Pulmonary artery endothelial cell (primary cell): ENCODE measurements around the gene PTPRN2. TPM values are rescaled to one million over a fixed set of nuclear protein-coding genes. Genes with fewer than 3 reads are reported as not detected.
"Not testable (repeated sequence)": the region's sequence is repeated elsewhere in the genome, so short reads cannot be mapped to it uniquely, and the experiment has no call there.

Source experiments
- DNase-seq: peaks from one replicate; pipeline ENCODE4 v3.0.0-alpha.2; 2011; ENCODE audit warnings: low read depth, low spot score
- total RNA-seq: library from RNA; depleted of rRNA; stranded (reverse); fragments of >200 nt; gene quantifications from 2 replicates; pipeline ENCODE4 v1.2.3, GENCODE V29; 2014

Gene PTPRN2
- total RNA-seq, 1 donor from 2014 or later, result 0.53 TPM

DNA sequence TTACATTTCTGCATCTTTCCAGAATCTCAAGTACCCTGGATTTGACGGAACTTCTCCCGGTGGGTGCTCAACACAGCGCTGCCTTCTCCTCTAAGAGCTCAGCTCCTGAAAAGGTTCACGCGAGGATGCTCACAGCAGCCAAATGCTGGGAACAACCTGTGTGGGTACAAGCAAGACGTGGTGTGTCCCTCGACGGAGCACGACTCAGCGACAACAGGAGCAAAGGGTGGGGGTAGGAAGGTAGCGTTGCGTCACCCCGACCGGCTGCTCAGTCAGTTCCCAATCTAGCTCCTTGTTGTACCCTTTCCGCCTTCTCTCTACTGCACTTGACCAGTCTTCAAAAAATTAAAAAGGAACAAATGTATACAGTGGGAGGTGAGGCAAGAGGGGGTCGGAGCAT lies 117.3 kb downstream of the PTPRN2 start:
- DNase-seq, result no peak

DNA sequence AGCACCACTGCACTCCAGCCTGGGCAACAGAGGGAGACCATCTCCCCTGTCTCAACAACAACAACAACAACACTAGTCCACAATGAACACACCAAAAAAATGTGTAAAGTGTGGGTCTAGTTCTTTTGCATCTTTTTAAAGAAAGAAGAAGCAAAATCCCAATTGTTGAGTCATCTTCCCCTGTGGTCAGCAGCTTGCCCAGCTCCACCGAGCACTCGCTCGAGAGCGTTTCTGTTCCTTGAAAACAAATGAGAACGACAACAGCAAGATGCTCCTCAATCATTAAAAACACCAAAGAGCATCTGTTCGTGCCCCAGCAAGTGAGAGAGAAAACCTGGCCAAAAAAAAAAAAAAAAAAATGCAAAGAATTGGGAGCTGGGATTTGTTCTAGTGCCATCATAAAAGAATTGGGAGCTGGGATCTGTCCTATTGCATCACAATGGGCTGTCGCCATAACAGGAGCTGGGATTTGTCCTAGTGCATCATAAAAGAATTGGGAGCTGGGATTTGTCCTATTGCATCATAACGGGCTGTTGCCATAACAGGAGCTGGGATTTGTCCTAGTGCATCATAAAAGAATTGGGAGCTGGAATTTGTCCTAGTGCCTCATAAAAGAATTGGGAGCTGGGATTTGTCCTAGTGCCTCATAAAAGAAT lies 118.1 kb downstream of the PTPRN2 start:
- no peak for DNase-seq

DNA sequence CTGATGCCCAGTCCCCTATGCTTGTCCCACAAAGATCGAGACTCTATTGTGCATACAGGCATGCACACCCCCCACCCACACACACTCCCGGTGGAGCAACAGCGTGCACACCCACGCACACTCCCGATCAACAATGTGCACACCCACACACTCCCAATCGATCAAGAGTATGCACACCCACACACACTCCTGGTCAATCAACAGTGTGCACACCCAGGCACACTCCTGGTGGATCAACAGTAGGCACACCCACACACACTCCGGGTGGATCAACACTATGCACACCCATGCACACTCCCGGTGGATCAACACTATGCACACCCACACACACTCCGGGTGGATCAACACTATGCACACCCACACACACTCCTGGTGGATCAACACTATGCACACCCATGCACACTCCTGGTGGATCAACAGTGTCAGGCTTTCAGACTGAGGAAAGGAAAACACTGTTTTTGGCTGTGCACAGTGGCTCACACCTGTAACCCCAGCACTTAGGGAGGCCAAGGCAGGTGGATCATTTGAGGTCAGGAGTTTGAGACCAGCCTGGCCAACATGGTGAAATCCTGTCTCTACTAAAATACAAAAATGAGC lies 118.8 kb downstream of the PTPRN2 start:
- no peak for DNase-seq

DNA sequence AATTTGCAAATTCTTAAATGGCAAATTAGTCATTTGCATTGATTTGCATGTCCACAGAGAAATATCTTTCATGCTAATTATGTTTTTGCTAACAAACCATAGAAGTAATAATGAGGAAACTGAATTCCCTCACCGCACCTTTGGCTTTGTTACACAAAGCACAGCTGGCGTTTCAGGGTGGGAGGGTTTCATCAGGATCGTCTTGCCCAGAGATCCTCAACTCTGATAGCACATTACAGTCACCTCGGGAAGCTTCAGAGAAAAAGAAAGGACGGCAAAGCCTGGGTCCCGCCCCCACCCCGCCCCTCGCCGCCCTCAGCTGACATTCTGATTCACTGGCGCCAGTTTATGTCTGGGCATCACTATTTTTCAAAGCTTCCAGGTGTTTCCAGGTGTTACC lies 119.4 kb downstream of the PTPRN2 start:
- DNase-seq, result no peak

DNA sequence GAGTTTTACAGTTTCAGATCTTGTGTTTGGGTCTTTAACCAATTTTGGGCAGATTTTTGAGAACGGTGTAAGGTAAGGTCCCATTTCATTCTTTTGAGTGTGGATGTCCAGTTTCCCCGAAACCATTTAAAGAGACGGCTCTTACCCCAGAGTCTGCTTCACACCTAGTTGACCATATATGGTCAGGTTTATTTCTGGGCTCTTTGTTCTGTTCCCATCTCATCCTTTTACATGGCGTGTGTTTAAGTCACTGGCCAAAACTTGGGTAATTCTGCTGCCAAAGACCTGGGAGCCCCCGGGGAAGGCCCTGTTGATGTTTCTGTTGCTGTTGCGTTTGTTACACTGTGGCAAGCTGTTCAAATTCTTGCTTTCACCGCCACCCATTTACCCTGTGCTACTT lies 120.1 kb downstream of the PTPRN2 start:
- DNase-seq, result no peak

DNA sequence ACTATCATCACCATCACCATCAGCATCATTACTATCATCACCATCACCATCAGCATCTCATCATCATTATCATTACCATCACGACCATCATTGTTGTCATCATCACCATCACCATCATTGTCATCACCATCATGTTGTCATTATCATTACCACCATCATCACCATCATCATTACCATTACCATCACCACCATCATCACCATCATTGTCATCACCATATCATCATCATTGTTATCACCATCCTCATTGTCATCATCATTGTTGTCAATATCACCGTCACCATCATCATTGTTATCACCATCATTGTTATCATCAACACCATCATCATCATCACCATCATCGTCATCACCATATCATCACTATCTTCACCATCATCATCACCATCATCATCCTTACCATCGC lies 124.3 kb downstream of the PTPRN2 start:
- no peak for DNase-seq

DNA sequence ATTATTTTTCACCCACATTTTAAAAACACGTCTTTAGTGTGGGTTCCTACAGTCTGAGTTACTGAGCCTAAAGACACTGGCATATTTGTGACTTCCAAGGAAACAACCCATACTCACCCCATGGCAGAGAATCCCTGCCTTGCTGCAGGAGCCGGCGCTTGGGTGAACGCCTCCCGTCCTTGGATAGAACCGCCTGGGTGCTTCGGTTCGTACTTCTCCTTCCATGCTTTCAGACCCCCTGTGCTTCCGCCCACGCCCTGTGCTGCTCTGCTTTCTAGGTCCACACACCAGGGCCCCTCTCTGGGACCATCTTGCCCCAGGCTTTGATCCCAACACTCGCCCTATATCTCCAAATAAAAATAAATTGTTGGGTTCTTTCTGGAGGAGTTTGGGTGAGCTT lies 125.8 kb downstream of the PTPRN2 start:
- no peak for DNase-seq

DNA sequence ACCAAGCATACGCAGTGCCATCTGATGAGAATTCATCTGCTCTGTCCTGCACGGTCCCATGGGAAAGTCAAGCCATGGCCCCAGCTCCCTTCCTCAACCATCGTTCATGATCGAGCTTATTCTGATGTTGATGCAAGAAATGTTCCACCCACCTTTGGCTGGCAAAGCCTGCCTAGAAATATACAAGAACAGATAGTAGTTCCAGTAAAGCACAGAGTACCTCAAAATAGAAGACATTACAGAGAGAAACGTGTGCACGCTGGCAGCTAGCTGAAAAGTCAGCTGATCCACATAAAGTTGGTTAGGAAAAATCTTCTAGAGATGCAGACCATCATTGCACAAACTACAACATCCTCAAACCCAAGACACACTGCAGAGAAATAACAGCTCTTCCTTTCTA lies 127.0 kb downstream of the PTPRN2 start:
- no peak for DNase-seq

DNA sequence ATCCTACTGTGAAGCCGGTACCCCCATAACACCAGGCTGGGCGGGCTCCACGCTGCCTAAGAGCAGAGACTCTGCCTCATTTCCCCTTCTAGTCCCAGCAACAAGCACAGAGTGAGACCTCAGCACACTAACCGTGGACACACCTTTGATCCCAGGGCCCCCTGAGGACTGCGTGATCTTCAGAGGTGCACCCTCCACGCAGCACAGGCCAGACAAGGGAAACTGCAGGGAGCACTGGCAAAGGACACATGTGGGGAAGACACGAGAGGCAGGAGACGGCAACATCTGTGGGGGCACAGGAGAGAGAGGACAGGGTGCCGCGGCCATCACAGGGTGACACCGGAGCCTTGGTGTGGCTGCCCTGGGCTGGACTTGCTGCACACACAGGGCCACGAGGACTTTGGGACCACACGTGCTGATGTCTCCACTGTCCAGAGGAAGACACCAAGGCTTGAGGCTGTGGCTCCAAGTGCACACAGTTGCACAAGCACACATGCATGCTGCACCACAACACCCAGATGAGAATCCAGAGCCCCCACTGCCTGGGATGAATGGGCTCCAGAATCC lies 128.8 kb downstream of the PTPRN2 start:
- DNase-seq, result no peak

DNA sequence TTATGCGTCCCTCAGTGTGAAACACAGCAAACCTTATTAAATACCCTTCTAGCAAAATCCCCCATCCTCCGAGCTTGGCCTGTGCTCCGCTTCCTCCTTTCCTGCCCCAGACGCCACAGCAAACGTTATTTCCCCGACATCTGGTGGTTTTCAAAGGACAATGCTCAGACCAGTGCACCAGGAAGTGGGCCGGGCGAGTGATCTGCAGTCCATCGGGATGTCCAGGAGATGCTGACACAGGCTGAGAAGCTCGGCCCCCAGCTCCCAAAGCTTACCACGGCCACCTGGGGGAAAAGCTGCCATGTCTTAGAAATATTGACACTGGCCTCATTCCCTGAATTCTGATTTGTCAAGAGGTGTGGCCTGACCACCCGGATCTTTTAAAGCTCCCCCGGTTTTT lies 129.5 kb downstream of the PTPRN2 start:
- DNase-seq, result no peak

DNA sequence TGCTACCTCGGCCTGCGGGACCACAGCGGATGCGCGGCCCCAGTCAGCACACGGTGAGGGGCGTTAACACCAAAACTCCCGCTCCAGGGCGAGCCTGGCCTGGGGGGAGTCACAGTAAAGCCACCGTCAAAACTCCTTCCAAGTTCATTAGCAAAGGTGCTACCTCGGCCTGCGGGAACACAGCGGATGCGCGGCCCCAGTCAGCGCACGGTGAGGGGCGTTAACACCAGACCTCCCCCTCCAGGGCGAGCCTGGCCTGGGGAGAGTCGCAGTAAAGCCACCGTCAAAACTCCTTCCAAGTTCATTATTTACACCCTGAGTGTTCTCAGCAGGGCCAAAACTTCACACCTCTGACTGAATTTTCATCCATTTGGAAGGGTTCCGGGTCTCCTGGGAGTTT lies 130.0 kb downstream of the PTPRN2 start:
- DNase-seq, result not testable (repeated sequence)

DNA sequence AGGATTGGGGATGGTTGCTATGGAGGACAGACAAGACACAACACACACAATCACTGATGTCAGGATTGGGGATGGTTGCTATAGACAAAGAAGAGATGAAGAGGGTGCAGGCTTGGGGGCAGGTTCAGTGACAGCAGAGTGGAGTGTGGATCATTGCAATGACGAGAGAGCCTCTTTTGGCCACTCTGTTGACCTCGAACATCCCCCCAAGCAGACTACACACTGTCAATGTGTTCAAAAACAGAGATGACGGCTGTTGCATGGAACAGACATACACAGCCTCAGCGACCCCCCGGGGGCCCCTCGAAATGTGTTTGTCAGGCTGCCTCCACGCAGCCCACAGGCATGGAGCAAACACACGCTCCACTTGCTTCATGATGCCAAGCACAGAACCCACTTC lies 133.0 kb downstream of the PTPRN2 start:
- no peak for DNase-seq

DNA sequence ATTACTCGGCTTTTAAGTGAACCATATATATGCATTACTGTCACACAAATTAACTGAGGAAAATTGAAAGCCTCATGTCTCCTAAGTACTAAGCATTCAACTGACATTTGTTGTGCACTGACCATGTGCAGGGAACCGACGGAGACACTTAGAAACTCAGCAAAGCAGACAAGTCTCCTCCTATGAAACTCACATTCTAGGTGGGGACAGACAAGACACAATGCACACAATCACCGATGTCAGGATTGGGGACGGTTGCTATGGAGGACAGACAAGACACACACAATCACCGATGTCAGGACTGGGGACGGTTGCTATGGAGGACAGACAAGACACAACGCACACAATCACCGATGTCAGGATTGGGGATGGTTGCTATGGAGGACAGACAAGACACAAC lies 134.0 kb downstream of the PTPRN2 start:
- no peak for DNase-seq

DNA sequence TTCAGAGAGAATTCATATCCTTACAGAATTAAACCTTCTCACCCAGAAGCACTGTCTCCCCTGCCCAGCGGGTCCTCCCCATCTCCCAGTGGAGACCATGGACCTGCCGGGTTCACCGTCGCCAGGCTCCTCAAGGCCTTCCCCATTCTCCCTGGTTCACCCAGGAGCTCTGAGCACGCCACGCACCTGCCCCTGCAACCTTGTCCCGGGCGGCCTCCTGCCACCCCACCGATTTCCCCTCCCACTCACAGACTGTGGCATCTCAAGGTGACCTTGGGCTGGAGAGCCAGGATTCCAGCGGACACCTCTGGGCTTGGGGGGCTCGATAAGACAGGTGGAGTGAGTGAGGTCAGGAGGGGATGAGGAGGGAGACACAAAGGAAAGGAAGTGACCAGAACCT lies 135.3 kb downstream of the PTPRN2 start:
- DNase-seq, result no peak

DNA sequence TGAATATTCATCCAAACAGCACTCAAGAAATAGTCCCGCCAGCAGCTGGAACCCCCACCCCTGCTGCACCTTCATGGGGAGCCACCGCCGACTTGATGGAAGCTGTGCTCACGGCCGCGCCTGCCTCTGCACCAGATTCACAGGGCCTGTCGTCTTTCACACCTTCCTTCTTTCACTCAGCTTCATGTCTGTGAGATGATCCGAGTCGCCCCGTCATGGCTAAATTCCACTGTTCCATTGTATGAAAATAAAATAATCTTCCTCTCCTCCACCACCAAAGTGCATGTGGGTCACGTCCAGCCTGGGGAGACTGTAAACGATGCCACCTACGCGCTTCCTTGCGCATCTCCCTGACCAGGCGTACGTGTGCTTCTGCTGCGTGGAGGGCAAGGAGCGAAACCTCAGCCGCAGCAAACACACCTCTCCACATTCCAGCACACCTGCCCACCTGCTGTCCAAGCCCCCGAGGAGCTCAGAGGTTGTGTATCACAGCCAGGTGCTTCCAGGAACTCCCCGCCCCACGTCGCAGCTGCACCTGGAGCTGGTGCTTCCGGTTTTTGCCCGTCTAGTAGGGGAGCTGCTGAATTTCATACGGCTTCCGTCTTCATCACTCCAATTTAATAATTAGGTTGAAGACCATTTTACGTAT lies 137.0 kb downstream of the PTPRN2 start:
- DNase-seq, result no peak

DNA sequence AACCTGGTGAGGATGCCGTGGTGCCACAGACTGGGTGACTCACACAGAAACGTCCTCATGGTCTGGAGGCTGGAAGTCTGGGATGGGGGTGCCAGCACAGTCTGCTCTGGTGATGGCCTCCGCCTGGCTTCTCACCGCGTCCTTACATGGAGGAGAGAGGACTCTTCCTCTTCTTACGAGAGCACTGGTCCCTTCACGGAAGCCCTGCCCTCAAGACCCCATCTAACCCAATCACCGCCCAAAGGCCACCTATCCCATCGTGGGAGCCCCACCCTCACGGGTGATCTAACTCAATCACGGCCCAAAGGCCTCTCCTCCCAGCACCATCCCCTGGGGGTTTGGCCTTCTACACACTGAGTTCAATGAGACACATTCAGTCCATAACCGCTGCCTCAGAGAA lies 137.7 kb downstream of the PTPRN2 start:
- DNase-seq, result no peak

DNA sequence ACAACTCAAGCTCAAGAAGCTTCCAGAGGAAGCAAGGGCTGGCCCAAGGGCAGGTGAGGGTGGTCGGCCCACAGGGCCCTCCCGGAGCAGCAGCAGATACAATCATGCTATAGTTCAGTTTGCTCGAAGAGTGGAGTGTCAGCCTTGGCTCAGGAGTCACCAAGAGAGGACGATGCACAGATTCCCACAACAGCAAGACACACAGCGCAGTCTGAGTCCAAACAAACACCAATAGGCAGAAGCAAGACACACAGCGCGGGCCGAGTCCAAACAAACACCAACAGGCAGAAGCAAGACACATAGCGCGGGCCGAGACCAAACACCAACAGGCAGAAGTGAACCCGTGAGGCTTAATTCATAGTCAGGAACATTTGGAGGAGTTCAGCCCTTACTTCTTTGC lies 138.4 kb downstream of the PTPRN2 start:
- no peak for DNase-seq

DNA sequence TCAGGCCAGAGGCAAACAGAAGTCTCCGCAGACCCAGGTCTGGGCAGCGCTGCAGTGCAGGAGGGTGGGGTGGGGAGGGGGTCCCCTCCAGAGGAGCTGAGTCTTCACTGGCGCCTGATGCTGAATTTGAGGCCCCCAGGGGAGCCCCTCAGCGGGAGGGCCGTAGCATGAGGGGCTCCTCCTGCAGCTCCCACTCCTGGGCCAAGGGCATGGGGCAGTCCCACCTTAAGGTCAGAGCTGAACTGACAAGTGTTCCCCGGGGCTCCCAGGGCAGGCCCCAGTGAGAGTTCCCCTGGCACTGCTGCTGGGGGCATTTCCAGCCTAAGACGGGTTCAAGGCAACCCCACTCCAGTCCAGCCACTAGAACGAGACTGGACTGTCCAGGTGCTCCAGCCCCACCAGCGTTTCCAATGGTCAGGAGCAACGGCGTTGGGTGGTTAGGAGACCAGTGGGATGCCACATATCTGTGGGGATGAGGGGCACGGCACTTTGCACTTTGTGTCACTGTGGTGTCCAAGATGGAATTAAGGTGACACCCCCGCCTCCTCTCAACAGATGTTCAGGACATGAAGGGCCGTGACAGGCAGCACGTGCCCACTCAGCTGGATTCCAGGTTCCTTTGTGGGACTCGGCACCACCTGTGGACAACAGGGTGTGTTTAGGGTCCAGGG lies 139.1 kb downstream of the PTPRN2 start:
- DNase-seq, result no peak

DNA sequence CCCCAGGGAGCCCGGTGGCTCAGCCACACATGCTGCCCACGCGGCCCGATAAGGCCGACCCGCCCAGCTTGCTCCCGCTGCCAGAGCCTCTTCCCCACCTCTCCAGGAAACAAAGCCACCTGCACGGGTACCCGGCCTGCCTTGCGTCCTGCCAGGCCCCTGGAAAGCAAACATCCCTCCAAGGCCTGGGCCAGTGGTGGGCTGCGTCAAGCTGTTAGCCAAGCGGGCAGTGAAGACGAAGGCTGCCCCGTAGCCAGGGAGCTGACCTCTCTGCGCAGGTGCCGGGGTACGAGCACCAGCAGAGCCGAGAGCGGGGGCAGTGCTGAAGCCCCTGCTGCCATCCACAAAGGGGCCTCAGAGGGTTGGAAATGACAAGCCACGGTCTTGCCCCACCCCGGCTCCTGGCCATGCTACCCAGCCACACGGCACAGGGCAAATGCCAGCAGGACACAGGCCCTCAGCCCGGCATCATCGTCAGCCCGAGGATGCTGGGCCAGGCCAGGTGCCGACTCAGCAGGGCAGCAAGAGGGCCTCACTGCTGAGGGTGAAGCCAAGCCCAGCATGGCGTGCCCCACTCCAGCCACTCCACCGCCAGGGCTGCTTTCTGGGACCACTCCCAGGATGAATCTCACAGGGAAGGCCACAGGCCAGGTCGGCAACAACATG lies 140.0 kb downstream of the PTPRN2 start:
- DNase-seq, result no peak

DNA sequence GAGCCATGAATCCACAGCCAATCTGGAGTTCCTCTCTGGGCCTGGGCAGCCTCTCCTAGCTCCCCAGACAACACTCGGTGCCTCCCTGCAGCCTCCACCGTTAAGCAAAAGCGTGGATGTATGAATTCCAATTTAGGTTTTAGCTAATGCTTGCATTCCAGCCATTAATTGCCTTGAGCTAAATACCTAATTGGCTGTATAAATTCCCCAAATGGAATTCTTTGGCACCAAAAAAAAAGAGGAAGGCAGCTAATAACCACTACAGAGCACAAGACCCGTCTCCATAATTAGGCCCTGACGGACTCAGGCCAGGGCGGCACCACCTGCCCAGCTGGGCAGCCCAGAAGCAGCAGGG lies 140.5 kb downstream of the PTPRN2 start:
- DNase-seq, result no peak

DNA sequence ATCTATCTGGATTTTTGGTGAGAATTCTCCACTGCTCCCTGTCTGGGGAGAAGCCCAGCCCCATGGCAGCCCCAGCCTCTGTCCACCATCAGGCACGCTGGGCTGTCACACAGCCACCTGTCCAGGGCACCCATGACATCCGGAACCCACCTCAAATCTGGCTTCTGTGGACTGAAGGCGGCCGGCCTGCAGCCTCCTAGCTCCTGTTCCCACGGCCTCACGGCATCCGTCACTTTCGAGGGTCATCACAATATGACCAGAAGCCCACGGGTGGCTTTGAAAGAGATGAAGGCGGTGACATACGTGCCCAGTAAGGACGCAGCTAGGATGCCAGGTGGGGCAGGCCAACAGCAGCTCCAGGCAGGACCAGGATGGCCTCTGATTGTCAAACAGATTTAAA lies 140.9 kb downstream of the PTPRN2 start:
- no peak for DNase-seq

DNA sequence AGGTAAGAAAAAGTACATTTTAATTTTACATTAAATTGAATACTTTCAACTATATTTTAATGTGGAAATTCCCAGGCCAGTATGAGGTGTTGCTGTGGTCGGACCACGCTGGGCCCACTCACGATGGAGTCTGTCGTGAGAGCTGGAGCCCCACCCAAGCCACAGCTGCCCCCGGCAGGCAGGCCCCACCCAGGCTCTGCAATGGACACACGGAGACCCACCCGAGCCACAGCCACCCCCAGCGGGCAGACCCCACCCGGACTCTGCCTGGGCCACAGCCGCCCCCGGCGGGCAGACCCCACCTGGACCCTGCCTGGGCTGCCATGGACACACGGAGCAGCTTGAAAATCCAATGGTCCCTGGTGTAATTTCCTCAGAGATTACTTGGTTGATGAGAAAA lies 141.3 kb downstream of the PTPRN2 start:
- no peak for DNase-seq
